HG03457 (cell line): Measurements from ENCODE around the gene STARD3.

Source experiments
- ATAC-seq: cut with Tn5 transposase; IDR thresholded peaks from one replicate; pipeline ENCODE4 v1.9.1; 2021; ENCODE audit warnings: moderate number of reproducible peaks; ENCODE audit not compliant: unreplicated experiment

STARD3 gene

GRCh38 chr17:39618956-39619785 is 17.8 kb upstream of the STARD3 start:
- no peak for ATAC-seq

- ATAC-seq: no peak
Measured at GRCh38 chr17:39619786-39620101, 17.2 kb upstream of the STARD3 start.

- ATAC-seq: no peak
Measured at GRCh38 chr17:39621523-39622379, 15.2 kb upstream of the STARD3 start.

GRCh38 chr17:39622380-39623006 is 14.5 kb upstream of the STARD3 start:
- ATAC-seq: no peak

GRCh38 chr17:39623356-39623950 is 13.5 kb upstream of the STARD3 start:
- ATAC-seq: no peak

- no peak for ATAC-seq
Measured at GRCh38 chr17:39624313-39624712, 12.6 kb upstream of the STARD3 start.

- no peak for ATAC-seq
Measured at GRCh38 chr17:39625198-39625785, 11.7 kb upstream of the STARD3 start.

GRCh38 chr17:39626171-39627046 is 10.5 kb upstream of the STARD3 start, which contains the start of gene PPP1R1B:
TSS of gene PPP1R1B (plus strand) at chr17:39626952. CDS start at chr17:39627393, 441 bp downstream.
- no peak for ATAC-seq

GRCh38 chr17:39627047-39627711 is 9.8 kb upstream of the STARD3 start:
- no peak for ATAC-seq

- ATAC-seq: no peak
Measured at GRCh38 chr17:39627712-39628516, 9.0 kb upstream of the STARD3 start.

GRCh38 chr17:39628655-39629493 is 8.1 kb upstream of the STARD3 start:
- no peak for ATAC-seq

GRCh38 chr17:39629494-39629880 is 7.5 kb upstream of the STARD3 start:
- ATAC-seq: no peak

GRCh38 chr17:39629898-39630297 is 7.0 kb upstream of the STARD3 start:
- ATAC-seq: no peak

- no peak for ATAC-seq
Measured at GRCh38 chr17:39631403-39631802, 5.5 kb upstream of the STARD3 start.

- ATAC-seq: no peak
Measured at GRCh38 chr17:39632153-39632941, 4.6 kb upstream of the STARD3 start.

GRCh38 chr17:39633570-39634183 is 3.3 kb upstream of the STARD3 start:
- no peak for ATAC-seq
